DND-41 (cell line): ENCODE data around the gene PHACTR3.

Source experiments
- CTCF ChIP-seq: IDR thresholded peaks from 2 replicates; pipeline ENCODE4 v1.5.1; 2012; ENCODE audit warnings: borderline replicate concordance, low read length, moderate library complexity, mild to moderate bottlenecking; ENCODE audit not compliant: poor library complexity, severe bottlenecking; ENCODE audit errors: extremely low read depth
- EZH2 ChIP-seq: IDR thresholded peaks from 3 replicates; pipeline ENCODE4 v1.6.1; 2012; ENCODE audit warnings: borderline replicate concordance, low read depth, mild to moderate bottlenecking, moderate library complexity, low read length, inconsistent platforms; ENCODE audit not compliant: severe bottlenecking

- TF ChIP-seq CTCF = peak; percentile 76
- TF ChIP-seq EZH2 = no peak
Measured at GRCh38 chr20:59850018-59850641, 245.8 kb downstream of the PHACTR3 start.
